Superior temporal gyrus (tissue), 1 donor: ENCODE results near the gene SLC38A3.
"Not testable (repeated sequence)": the region's sequence is repeated elsewhere in the genome, so short reads cannot be mapped to it uniquely, and the experiment has no call there.

Experiments used
- DNase-seq: peaks from one replicate; pipeline ENCODE4 v3.0.0-alpha.2; 2016; ENCODE audit errors: extremely low spot score

The SLC38A3 gene

GRCh38 chr3:50250514-50250913 is 45.4 kb downstream of the SLC38A3 start:
- no peak for DNase-seq

- no peak for DNase-seq
Observed at GRCh38 chr3:50251220-50251619, 46.1 kb downstream of the SLC38A3 start.

- peak; percentile 5 for DNase-seq
Observed at GRCh38 chr3:50254577-50255250, 49.6 kb downstream of the SLC38A3 start.

- DNase-seq: no peak
Observed at GRCh38 chr3:50255251-50255615, 50.2 kb downstream of the SLC38A3 start.

- DNase-seq: no peak
Observed at GRCh38 chr3:50256978-50257890, 52.2 kb downstream of the SLC38A3 start.

GRCh38 chr3:50258029-50258680 is 53.1 kb downstream of the SLC38A3 start:
- no peak for DNase-seq

- no peak for DNase-seq
Observed at GRCh38 chr3:50258979-50259378, 53.9 kb downstream of the SLC38A3 start.

GRCh38 chr3:50259432-50260026 is 54.5 kb downstream of the SLC38A3 start:
- no peak for DNase-seq

- peak; percentile 93 for DNase-seq
Observed at GRCh38 chr3:50260027-50260941, 55.2 kb downstream of the SLC38A3 start.

GRCh38 chr3:50260942-50261441 is 55.9 kb downstream of the SLC38A3 start:
- DNase-seq: peak; percentile 48

- peak; percentile 23 for DNase-seq
Observed at GRCh38 chr3:50261505-50261904, 56.4 kb downstream of the SLC38A3 start.

- not testable (repeated sequence) for DNase-seq
Observed at GRCh38 chr3:50262200-50262599, 57.1 kb downstream of the SLC38A3 start.

GRCh38 chr3:50262778-50263177 is 57.7 kb downstream of the SLC38A3 start:
- DNase-seq: no peak

- DNase-seq: no peak
Observed at GRCh38 chr3:50263478-50264382, 58.7 kb downstream of the SLC38A3 start.

GRCh38 chr3:50264383-50264963 is 59.4 kb downstream of the SLC38A3 start:
- DNase-seq: peak; percentile 73

- DNase-seq: peak; percentile 16
Observed at GRCh38 chr3:50264964-50265485, 60.0 kb downstream of the SLC38A3 start.

- DNase-seq: no peak
Observed at GRCh38 chr3:50265571-50265970, 60.5 kb downstream of the SLC38A3 start.

GRCh38 chr3:50266017-50266416 is 60.9 kb downstream of the SLC38A3 start:
- no peak for DNase-seq

GRCh38 chr3:50266836-50267235 is 61.8 kb downstream of the SLC38A3 start:
- no peak for DNase-seq
